ENCODE measurements around the gene ZBTB40. TPM values are rescaled to one million over a fixed set of nuclear protein-coding genes. Genes with fewer than 3 reads are reported as not detected.

Gene ZBTB40
- total and polyA plus RNA-seq, 9 of the 15 experiments (the other 6 are each of a cell fraction or from before 2014, with no cell fraction given) = 2.6 to 26.0 (median 18.8) TPM

- WGBS (ENCODE audit: insufficient coverage, low coverage, missing lambda C conversion rate) = 7% methylated on average over 13 of the region's 13 CpGs
- in situ Hi-C loops (cut with MboI) (no loop called here), intact Hi-C loops (cut with micrococcal nuclease) (loop anchor here (10.0 kb wide), 1 partner anchor 113 kb away; no protein-coding TSS in a partner anchor)
- Histone ChIP-seq H2AFZ (ENCODE audit: low read depth, low read length) (no peak overlapping the region), H3K9ac (ENCODE audit: insufficient read depth in 1 of 2, low read depth in 2 of 2, low read length in 2 of 2) (peak overlapping the region in 1 of 2 experiments; percentile 71; a peak in 2 of 4 replicates), H3K27me3 (ENCODE audit: control insufficient read depth in 2 of 2, insufficient read depth in 2 of 2, low read length in 2 of 2) (peaks cover 0 to 40% of the 10 kb centered on the region in 2 experiments; a peak in 2 of 5 replicates), H3K4me1 (replicated peaks in 1 of 2; ENCODE audit: control insufficient read depth in 2 of 2, insufficient read depth in 2 of 2, low read length in 2 of 2) (peaks cover 7 to 11% of the 10 kb centered on the region in 2 experiments; a peak in 2 of 5 replicates), H3K4me3 (no peak overlapping the region), H3K9me3 (replicated peaks; ENCODE audit: control insufficient read depth, insufficient read depth, low read depth, low read length) (no peaks in the 10 kb centered on the region), H3K4me2 (ENCODE audit: insufficient read depth, low read length) (peak overlapping the region; percentile 14; the same call in 1 of the 2 replicates), H3K79me2 (ENCODE audit: control insufficient read depth, insufficient read depth, low read length) (no peaks in the 10 kb centered on the region), H3K9me1 (ENCODE audit: control insufficient read depth, insufficient read depth, low read length) (no peaks in the 10 kb centered on the region), H3K27ac (ENCODE audit: extremely low read depth, low read depth, low read length) (no peak overlapping the region), H4K20me1 (replicated peaks; ENCODE audit: control insufficient read depth, insufficient read depth, low read length) (0 out of 2 replicates have a peak, but pooled peaks cover 5% of the 10 kb centered on the region), H3K36me3 (ENCODE audit: control insufficient read depth, insufficient read depth, low read length) (no peaks in the 10 kb centered on the region)
- POLR2A ChIA-PET = interaction anchor here (0.7 to 1.1 kb wide), 3 partner anchors 10 to 947 kb away, joined by 3 to 5 read pairs (median 3); partner anchors contain the start of gene ASAP3
- DNase-seq (ENCODE audit: extremely low read depth in 1 of 4, low spot score in 3 of 4) = peak in 3 of 4 experiments; percentile 29 to 36 (median 36)
- no TSS peak for BruUV-seq (replicated peaks)
- CTCF ChIA-PET (ENCODE audit: low intra/inter-chr PET ratio) = no interaction called here
- peak; percentile 71 for ATAC-seq
- FAIRE-seq = peak; percentile 65
- TF ChIP-seq ZFP36 (IDR thresholded peaks at IDR 0.05; ENCODE audit: low read depth, low read length, partially characterized antibody) (peak; percentile 48), ZNF324 (CRISPR knock-in tag; IDR thresholded peaks at IDR 0.05) (no peak), RBM34 (IDR thresholded peaks at IDR 0.05; ENCODE audit: borderline replicate concordance, insufficient read depth, low read length) (no peak), NFE2 (IDR thresholded peaks at IDR 0.05; ENCODE audit: low read depth) (peak; percentile 44; the same call in 1 of the 2 replicates), EGR1 (conservative IDR thresholded peaks at IDR 0.05) (peak; percentile 87), MAFG (tag; conservative IDR thresholded peaks at IDR 0.05) (peak; percentile 41), LEF1 (IDR thresholded peaks at IDR 0.05) (0 out of 2 replicates have a peak, but pooled peaks have one; percentile 27), CEBPG (CRISPR knock-in tag; IDR thresholded peaks at IDR 0.05) (0 out of 2 replicates have a peak, but pooled peaks have one; percentile 25), CEBPG (tag; conservative IDR thresholded peaks at IDR 0.05 in 1 of 2, IDR thresholded peaks at IDR 0.05 in 1 of 2) (peak in 1 of 2 experiments; percentile 41; a peak in 1 of 4 replicates), ESRRA (IDR thresholded peaks at IDR 0.05; ENCODE audit: borderline replicate concordance, low read depth) (peak; percentile 46; the same call in 1 of the 2 replicates), ARID3A (IDR thresholded peaks at IDR 0.05; ENCODE audit: borderline replicate concordance, low read depth, low read length) (no peak), RCOR1 (IDR thresholded peaks at IDR 0.05; ENCODE audit: borderline replicate concordance in 1 of 2, low read depth in 2 of 2, low read length in 2 of 2) (peak in 1 of 2 experiments; percentile 26; a peak in 1 of 4 replicates)
- TF ChIP-seq, protein P1, sequence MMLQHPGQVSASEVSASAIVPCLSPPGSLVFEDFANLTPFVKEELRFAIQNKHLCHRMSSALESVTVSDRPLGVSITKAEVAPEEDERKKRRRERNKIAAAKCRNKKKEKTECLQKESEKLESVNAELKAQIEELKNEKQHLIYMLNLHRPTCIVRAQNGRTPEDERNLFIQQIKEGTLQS (IDR thresholded peaks at IDR 0.05) = peak; percentile 57
- TF ChIP-seq, protein P1 (CRISPR knock-in tag; conservative IDR thresholded peaks at IDR 0.05) = no peak
- TF ChIP-seq, protein P2, sequence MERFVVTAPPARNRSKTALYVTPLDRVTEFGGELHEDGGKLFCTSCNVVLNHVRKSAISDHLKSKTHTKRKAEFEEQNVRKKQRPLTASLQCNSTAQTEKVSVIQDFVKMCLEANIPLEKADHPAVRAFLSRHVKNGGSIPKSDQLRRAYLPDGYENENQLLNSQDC (CRISPR knock-in tag; IDR thresholded peaks at IDR 0.05) = no peak
- TF ChIP-seq, protein P3, sequence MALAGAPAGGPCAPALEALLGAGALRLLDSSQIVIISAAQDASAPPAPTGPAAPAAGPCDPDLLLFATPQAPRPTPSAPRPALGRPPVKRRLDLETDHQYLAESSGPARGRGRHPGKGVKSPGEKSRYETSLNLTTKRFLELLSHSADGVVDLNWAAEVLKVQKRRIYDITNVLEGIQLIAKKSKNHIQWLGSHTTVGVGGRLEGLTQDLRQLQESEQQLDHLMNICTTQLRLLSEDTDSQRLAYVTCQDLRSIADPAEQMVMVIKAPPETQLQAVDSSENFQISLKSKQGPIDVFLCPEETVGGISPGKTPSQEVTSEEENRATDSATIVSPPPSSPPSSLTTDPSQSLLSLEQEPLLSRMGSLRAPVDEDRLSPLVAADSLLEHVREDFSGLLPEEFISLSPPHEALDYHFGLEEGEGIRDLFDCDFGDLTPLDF (CRISPR knock-in tag; IDR thresholded peaks at IDR 0.05) = no peak
These were observed 85.9 kb downstream of the ZBTB40 start for GRCh38 chr1:22537441-22538139.

Measured in K562 (cell line).